Fibroblast of lung (primary cell): ENCODE measurements around the gene ZSWIM4. TPM values are rescaled to one million over a fixed set of nuclear protein-coding genes. Genes with fewer than 3 reads are reported as not detected.

Source experiments
- DNase-seq, 2 donors: peaks; one replicate each; pipeline versions ENCODE4 v3.0.0 to v3.0.0-alpha.2; 2010; ENCODE audit warnings: low read depth in 2 of 2
- H2AFZ ChIP-seq: 2 replicates; pipeline ENCODE4 v1.5.1; 2012; ENCODE audit warnings: low read length, control low read depth, inconsistent platforms
- H3K27ac ChIP-seq: 2 replicates; pipeline ENCODE4 v1.5.1; 2011; ENCODE audit warnings: low read length, control low read depth; ENCODE audit not compliant: insufficient read depth
- H3K27me3 ChIP-seq: 2 replicates; pipeline ENCODE4 v1.5.1; 2011; ENCODE audit warnings: mild to moderate bottlenecking, low read length; ENCODE audit not compliant: control insufficient read depth, insufficient read depth
- H3K36me3 ChIP-seq: 2 replicates; pipeline ENCODE4 v1.5.1; 2011; ENCODE audit warnings: low read length; ENCODE audit not compliant: control insufficient read depth, insufficient read depth
- H3K4me1 ChIP-seq: 2 replicates; pipeline ENCODE4 v1.5.1; 2011; ENCODE audit warnings: low read length; ENCODE audit not compliant: control insufficient read depth, insufficient read depth; ENCODE audit errors: extremely low read depth
- H3K4me2 ChIP-seq: 2 replicates; pipeline ENCODE4 v1.5.1; 2011; ENCODE audit warnings: low read length, control low read depth; ENCODE audit not compliant: insufficient read depth; ENCODE audit errors: extremely low read depth
- H3K4me3 ChIP-seq, 4 experiments: fragments of 200-600 bp in 1 of 4; sonication (generic) in 1 of 4; replicated peaks in 1 of 4; 2 replicates each; pipeline ENCODE4 v1.5.1; 2011 to 2016; ENCODE audit warnings: low read length in 4 of 4, low read depth in 3 of 4, mild to moderate bottlenecking in 3 of 4, control low read depth in 2 of 4, inconsistent platforms in 1 of 4, mixed read lengths in 1 of 4; ENCODE audit not compliant: insufficient read depth in 1 of 4; ENCODE audit errors: control extremely low read depth in 1 of 4
- H3K79me2 ChIP-seq: 2 replicates; pipeline ENCODE4 v1.5.1; 2012; ENCODE audit warnings: mild to moderate bottlenecking, low read length, inconsistent platforms; ENCODE audit not compliant: control insufficient read depth, insufficient read depth
- H3K9ac ChIP-seq: 2 replicates; pipeline ENCODE4 v1.5.1; 2011; ENCODE audit warnings: mild to moderate bottlenecking, low read length, control low read depth; ENCODE audit not compliant: insufficient read depth
- H3K9me3 ChIP-seq: 2 replicates; pipeline ENCODE4 v1.5.1; 2012; ENCODE audit warnings: low read depth, low read length; ENCODE audit not compliant: control insufficient read depth, insufficient read depth
- H4K20me1 ChIP-seq: 2 replicates; pipeline ENCODE4 v1.5.1; 2011; ENCODE audit warnings: low read length; ENCODE audit not compliant: control insufficient read depth, insufficient read depth; ENCODE audit errors: extremely low read depth
- CTCF ChIP-seq, 2 donors: IDR thresholded peaks in 1 of 2; conservative IDR thresholded peaks in 1 of 2; 1 replicate in 1 of 2; 2 replicates in 1 of 2; pipeline ENCODE4 v1.5.1; 2011 to 2012; ENCODE audit warnings: low read length in 2 of 2, control low read depth in 1 of 2, inconsistent platforms in 1 of 2, low read depth in 1 of 2, mild to moderate bottlenecking in 1 of 2
- EZH2 ChIP-seq: IDR thresholded peaks from 2 replicates; pipeline ENCODE4 v1.5.1; 2012; ENCODE audit warnings: low read length, control low read depth, mild to moderate bottlenecking; ENCODE audit errors: missing control alignments
- polyA plus RNA-seq, 2 donors: library from polyadenylated mRNA; depleted of rRNA in 1 of 2; stranded (reverse) in 1 of 2; unstranded in 1 of 2; fragments of >200 nt; gene quantifications; 2 replicates each; pipeline ENCODE4 v1.2.1, GENCODE V29; 2011 to 2012; ENCODE audit warnings: missing spikeins in 1 of 2
- total RNA-seq: library from RNA; depleted of rRNA; stranded (reverse); fragments of >200 nt; gene quantifications from 2 replicates; pipeline ENCODE4 v1.2.1, GENCODE V29; 2014

Gene ZSWIM4
- total and polyA plus RNA-seq, 2 donors (not counting 1 experiment from before 2014, with no cell fraction given): 1.6 to 5.6 TPM

GRCh38 chr19:13839130-13839937, 44.1 kb downstream of the ZSWIM4 start:
- Histone ChIP-seq H3K9ac (peak overlapping the region; percentile 99), H3K4me3 (peak overlapping the region; percentile 76 to 97 (median 90)), H3K9me3 (no peaks in the 10 kb centered on the region), H2AFZ (no peak overlapping the region), H3K79me2 (peaks cover 81% of the 10 kb centered on the region), H3K36me3 (peaks cover 23% of the 10 kb centered on the region), H4K20me1 (no peaks in the 10 kb centered on the region), H3K27ac (peak overlapping the region; percentile 100), H3K4me1 (peaks cover 34% of the 10 kb centered on the region), H3K4me2 (peak overlapping the region; percentile 94), H3K27me3 (no peaks in the 10 kb centered on the region)
- TF ChIP-seq CTCF (conservative IDR thresholded peaks at IDR 0.05 in 1 of 2, IDR thresholded peaks at IDR 0.05 in 1 of 2; ENCODE audit: low read depth in 1 of 2, low read length in 2 of 2) (no peak), EZH2 (no peak)
- peak; percentile 72 to 88 for DNase-seq

GRCh38 chr19:13839938-13840304, 44.7 kb downstream of the ZSWIM4 start:
- Histone ChIP-seq H3K4me3 (peak overlapping the region; percentile 76 to 97 (median 90)), H3K79me2 (peaks cover 76% of the 10 kb centered on the region), H4K20me1 (no peaks in the 10 kb centered on the region), H3K9ac (peak overlapping the region; percentile 99), H3K9me3 (no peaks in the 10 kb centered on the region), H3K4me1 (peaks cover 32% of the 10 kb centered on the region), H3K27ac (peak overlapping the region; percentile 100), H3K36me3 (peaks cover 19% of the 10 kb centered on the region), H3K27me3 (no peaks in the 10 kb centered on the region), H2AFZ (no peak overlapping the region), H3K4me2 (peak overlapping the region; percentile 81)
- no peak for DNase-seq
- TF ChIP-seq CTCF (conservative IDR thresholded peaks at IDR 0.05 in 1 of 2, IDR thresholded peaks at IDR 0.05 in 1 of 2; ENCODE audit: low read depth in 1 of 2, low read length in 2 of 2) (no peak), EZH2 (no peak)

- peaks cover 32% of the 10 kb centered on the region for H3K4me1 ChIP-seq
- H3K79me2 ChIP-seq: peaks cover 72% of the 10 kb centered on the region
- H3K4me3 ChIP-seq: peak overlapping the region; percentile 76 to 97 (median 90)
- peak overlapping the region; percentile 100 for H3K27ac ChIP-seq
- H4K20me1 ChIP-seq: no peaks in the 10 kb centered on the region
- H3K9ac ChIP-seq: peak overlapping the region; percentile 99
- peak overlapping the region; percentile 81 for H3K4me2 ChIP-seq
- H3K36me3 ChIP-seq: peaks cover 19% of the 10 kb centered on the region
- no peak overlapping the region for H2AFZ ChIP-seq
- TF ChIP-seq EZH2 (no peak), CTCF (conservative IDR thresholded peaks at IDR 0.05 in 1 of 2, IDR thresholded peaks at IDR 0.05 in 1 of 2; ENCODE audit: low read depth in 1 of 2, low read length in 2 of 2) (no peak)
- DNase-seq: peak in 1 of 2 donors; percentile 41
- no peaks in the 10 kb centered on the region for H3K9me3 ChIP-seq
- H3K27me3 ChIP-seq: no peaks in the 10 kb centered on the region
Measured at GRCh38 chr19:13840305-13841085, 45.3 kb downstream of the ZSWIM4 start.
